Hematopoietic multipotent progenitor cell treated with erythropoietin and hydrocortisone succinate and interleukin-3 and kit ligand, for 6 days (in vitro differentiated cells): ENCODE measurements around the gene DDI1.
"Not testable (repeated sequence)": the region's sequence is repeated elsewhere in the genome, so short reads cannot be mapped to it uniquely, and the experiment has no call there.

Experiments used
- DNase-seq: peaks from one replicate; pipeline ENCODE4 v3.0.0-alpha.2; 2015

DDI1 gene

GRCh38 chr11:104043142-104043541 lies 6.7 kb downstream of the DDI1 start:
- DNase-seq, result no peak

DNA sequence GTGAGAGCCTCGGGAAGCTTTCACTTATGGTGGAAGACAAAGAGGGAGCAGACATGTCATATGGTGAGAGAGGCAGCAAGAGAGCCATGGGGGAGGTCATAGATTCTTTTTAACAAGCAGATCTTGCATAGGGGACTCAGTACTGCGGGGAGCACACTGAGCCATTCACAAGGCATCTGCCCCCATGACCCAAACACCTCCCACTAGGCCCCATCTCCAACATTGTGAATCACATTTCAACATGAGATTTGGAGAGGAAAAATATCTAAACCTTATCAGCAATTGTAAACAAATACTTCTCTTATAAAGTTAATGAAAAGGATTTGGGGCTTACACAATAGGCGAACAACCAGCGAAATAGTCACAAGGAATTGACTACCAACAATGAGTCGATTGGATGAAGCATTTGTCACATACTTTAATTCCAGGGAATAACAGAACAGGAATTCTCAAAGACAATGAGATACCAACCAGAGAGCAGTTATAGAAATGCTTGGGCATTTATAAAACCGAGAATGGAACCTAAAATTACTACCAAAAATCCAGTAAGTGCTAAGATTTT lies 7.3 kb downstream of the DDI1 start:
- DNase-seq, result no peak

DNA sequence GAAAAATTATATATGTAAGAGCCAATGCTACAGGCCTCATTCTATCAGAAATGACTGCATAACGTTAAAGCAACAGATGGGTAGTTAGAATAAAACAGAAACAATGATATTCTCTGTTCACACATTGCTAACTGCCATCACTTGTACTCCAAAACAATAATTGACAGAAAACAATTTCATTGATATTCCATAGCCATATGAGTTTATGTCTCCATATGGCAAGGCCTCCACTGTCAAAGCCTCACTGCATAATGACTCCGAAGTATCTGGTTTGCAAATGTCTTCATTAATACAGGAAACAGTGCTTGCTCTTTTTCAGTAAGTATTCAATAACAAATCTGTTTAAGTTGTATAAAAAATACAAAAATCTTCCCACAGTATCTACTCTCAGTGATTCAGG lies 9.9 kb downstream of the DDI1 start:
- DNase-seq, result no peak

DNA sequence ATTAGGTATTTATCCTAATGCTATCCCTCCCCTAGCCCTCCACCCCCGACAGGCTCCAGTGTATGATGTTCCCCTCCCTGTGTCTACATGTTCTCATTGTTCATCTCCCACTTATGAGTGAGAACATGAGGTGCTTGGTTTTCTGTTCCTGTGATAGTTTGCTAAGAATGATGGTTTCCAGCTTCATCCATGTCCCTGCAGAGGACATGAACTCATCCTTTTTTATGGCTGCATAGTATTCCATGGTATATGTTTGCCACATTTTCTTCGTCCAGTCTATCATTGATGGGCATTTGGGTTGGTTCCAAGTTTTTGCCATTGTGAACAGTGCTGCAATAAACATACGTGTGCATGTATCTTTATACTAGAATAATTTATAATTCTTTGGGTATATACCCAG lies 10.4 kb downstream of the DDI1 start:
- DNase-seq, result not testable (repeated sequence)

DNA sequence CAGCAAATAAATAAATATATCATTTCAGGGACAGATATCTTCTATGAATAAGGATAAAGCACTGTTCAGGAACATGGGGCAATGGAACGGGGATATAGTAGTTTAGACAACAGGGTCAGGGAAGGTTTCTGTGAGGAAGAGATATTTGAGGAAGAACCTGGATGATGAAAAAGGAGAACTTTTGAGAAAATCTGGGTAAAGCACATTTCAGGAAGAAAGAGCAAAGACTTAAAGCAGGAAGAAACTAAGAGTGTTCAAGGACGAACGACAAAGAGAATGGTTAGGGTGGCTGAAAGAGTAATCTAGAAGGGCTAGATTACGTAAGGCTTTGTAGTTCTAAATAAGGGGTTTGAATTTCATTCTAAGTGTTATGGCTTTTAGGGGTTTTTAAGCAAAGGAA lies 12.7 kb downstream of the DDI1 start:
- peak; percentile 5 for DNase-seq

DNA sequence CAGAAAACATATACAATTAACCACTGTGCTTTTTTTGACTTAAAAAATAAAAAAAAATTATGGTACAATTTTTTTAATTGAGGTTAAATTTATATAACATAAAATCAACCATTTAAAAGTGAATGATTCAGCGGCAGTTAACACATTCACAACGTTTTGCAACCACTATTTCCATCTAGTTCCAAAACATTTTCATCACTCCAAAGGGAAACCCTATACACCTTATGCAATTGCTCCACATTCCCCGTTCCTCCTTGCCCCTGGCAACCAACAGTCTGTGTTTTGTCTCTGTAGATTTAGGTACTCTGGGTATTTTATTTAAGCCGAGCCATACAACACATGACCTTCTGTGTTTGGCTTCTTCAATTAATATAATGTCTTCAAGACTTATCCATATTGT lies 15.3 kb downstream of the DDI1 start:
- DNase-seq, result no peak

DNA sequence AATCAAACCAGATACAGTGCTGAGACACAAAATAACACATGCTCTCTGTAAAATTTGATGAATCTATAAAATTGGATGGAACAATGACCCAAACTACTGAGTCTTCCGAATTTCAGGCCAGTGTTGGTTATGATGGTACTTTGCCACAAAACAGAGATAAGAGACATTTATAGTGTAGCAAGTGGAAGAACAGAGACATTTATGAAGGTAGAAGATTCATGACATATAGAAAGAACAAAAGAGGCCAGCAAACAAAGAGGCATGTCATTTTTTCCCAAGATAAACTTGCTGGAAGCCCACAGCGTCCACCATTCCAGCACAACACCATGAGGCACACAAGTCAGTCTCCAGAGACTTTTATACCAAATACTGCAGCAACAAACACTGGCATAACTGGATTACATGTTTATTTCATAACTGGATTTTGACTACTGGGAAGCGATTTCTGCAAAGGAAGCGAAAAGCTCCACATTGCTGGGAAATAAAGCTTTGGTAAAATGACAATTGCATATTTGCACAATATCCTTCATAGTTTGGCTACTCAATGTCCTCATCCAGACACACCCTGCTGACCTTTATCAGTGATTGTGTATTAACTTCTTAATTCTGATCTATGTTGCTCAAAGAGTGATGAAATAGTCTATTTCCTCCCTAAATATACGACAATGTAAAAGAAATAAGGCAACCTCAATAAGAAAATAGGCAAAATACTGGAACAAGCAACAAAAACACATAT lies 17.5 kb downstream of the DDI1 start:
- no peak for DNase-seq

DNA sequence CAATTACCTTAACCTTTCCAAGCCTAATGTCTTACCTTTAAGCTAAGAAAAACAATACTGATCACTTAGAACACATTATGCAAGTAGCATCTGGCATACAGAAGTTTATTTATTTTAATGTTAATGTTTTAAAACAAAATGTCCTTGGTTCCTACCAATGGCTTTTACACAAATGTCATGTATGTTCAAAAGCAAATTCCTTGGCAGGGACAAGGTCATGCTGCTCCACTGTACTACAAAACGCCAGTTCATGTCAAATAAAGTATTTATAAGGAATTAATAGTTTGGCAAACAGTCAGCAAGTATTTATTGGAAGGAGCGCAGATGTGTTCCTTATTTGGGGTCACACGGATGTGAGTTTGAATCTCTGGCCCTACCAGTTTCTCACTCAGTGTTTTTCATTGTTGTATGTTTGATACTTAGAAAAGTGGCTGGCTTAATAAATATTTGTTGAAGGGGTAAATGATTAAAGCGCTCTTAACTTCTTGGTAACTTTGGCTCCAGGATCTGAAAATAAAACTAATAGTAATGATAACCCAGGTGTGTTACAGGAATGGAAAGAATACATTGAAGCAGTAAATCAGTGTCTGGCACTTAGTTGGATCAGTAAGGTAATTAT lies 18.6 kb downstream of the DDI1 start:
- DNase-seq, result no peak

GRCh38 chr11:104055596-104055995 lies 19.2 kb downstream of the DDI1 start:
- no peak for DNase-seq

- no peak for DNase-seq
Measured at GRCh38 chr11:104057908-104058307, 21.5 kb downstream of the DDI1 start.

- DNase-seq, result no peak
Measured at GRCh38 chr11:104058680-104059079, 22.2 kb downstream of the DDI1 start.

- DNase-seq, result no peak
Measured at GRCh38 chr11:104060004-104060794, 23.8 kb downstream of the DDI1 start.

- DNase-seq, result peak; percentile 12
Measured at GRCh38 chr11:104060820-104061219, 24.4 kb downstream of the DDI1 start.

- DNase-seq, result no peak
Measured at GRCh38 chr11:104061853-104062521, 25.5 kb downstream of the DDI1 start.

- no peak for DNase-seq
Measured at GRCh38 chr11:104064034-104064630, 27.7 kb downstream of the DDI1 start.

GRCh38 chr11:104067534-104067933 lies 31.1 kb downstream of the DDI1 start:
- DNase-seq, result no peak

- peak; percentile 87 for DNase-seq
Measured at GRCh38 chr11:104073950-104074705, 37.7 kb downstream of the DDI1 start.

- DNase-seq, result no peak
Measured at GRCh38 chr11:104075091-104075490, 38.7 kb downstream of the DDI1 start.

GRCh38 chr11:104075706-104076105 lies 39.3 kb downstream of the DDI1 start:
- peak; percentile 32 for DNase-seq

- no peak for DNase-seq
Measured at GRCh38 chr11:104076455-104076854, 40.0 kb downstream of the DDI1 start.

DNA sequence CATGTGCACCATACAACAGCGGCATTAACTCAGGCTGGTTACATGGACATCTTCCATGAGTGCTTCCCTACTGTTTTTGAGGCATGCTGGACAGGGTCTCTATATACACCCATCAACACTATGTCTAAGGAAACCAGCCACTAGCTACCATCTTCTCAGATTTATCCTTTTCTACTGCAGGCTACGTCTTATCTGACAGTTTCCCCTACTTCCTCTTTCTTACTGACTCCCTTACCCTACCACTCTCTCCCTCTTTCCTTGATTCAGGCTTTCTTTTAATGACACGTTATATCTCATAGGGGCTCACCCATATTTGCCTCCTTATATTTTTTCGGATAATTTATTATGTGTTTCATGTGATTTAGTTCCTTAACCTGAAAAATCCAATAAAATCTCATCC lies 41.8 kb downstream of the DDI1 start:
- DNase-seq, result peak; percentile 41

DNA sequence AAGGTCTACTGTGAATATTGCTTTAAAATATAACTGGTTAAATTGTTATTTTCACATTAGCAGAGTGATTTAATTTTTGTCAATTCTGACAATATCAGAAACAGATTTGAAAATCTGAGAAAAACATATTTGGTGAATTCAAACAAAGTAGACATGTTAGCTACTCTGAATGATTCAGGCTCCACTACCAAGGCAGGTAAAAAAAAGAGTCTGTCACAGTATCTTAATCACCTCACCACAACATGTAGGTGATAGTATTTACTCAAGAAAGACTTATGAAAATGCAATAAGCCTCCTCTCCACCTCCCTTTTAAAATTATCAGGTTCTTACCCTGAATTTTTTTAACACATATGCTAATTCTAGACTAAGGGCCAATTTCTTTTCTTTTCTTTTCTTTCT lies 42.6 kb downstream of the DDI1 start:
- no peak for DNase-seq
